Measurements from ENCODE around the gene KRIT1. TPM values are rescaled to one million over a fixed set of nuclear protein-coding genes. Genes with fewer than 3 reads are reported as not detected.
"Not testable (repeated sequence)": the region's sequence is repeated elsewhere in the genome, so short reads cannot be mapped to it uniquely, and the experiment has no call there.

Gene KRIT1
- polyA plus RNA-seq, 1 donor from 2014 or later = 39.6 TPM

- Histone ChIP-seq H3F3A (ENCODE audit: insufficient read depth, low read length, poor library complexity, severe bottlenecking) (no peaks in the 10 kb centered on the region), H3K36me3 (ENCODE audit: insufficient read depth, low read length) (peaks cover 6% of the 10 kb centered on the region), H3K9ac (ENCODE audit: low read length) (no peak overlapping the region), H3K27me3 (ENCODE audit: insufficient read depth, low read depth, low read length) (no peaks in the 10 kb centered on the region), H3K4me3 (ENCODE audit: low read length) (no peak overlapping the region), H4K20me1 (ENCODE audit: insufficient read depth) (no peaks in the 10 kb centered on the region), H2AFZ (ENCODE audit: low read depth, low read length) (no peak overlapping the region), H3K9me3 (ENCODE audit: low read length) (no peaks in the 10 kb centered on the region), H3K9me2 (ENCODE audit: insufficient read depth, low read length) (no peaks in the 10 kb centered on the region), H3K4me2 (ENCODE audit: low read length) (no peak overlapping the region), H3K27ac (ENCODE audit: low read length) (no peak overlapping the region), H3K79me2 (replicated peaks; ENCODE audit: insufficient read depth, low read length) (peaks cover 48% of the 10 kb centered on the region)
- TF ChIP-seq RAD21 (conservative IDR thresholded peaks at IDR 0.05) = no peak
- TF ChIP-seq EP300 (conservative IDR thresholded peaks at IDR 0.05; ENCODE audit: poor library complexity, severe bottlenecking) = no peak
- TF ChIP-seq CTCF (IDR thresholded peaks at IDR 0.05; ENCODE audit: poor library complexity, severe bottlenecking) = no peak
- TF ChIP-seq TAF1 (IDR thresholded peaks at IDR 0.05; ENCODE audit: low read depth) = no peak
- TF ChIP-seq EZH2 (IDR thresholded peaks at IDR 0.05; ENCODE audit: borderline replicate concordance, insufficient read depth, low read length, poor library complexity, severe bottlenecking) = no peak
- no peak for TF ChIP-seq MXI1 (conservative IDR thresholded peaks at IDR 0.05; ENCODE audit: poor library complexity, severe bottlenecking)
- no peak for TF ChIP-seq REST (IDR thresholded peaks at IDR 0.05; ENCODE audit: borderline replicate concordance)
- no peak for TF ChIP-seq POLR2AphosphoS5 (IDR thresholded peaks at IDR 0.05)
- no peak for TF ChIP-seq SMC3 (conservative IDR thresholded peaks at IDR 0.05; ENCODE audit: poor library complexity)
Observed at GRCh38 chr7:92259062-92259461, 13.3 kb upstream of the KRIT1 start.

- H3K27ac ChIP-seq (ENCODE audit: low read length) = no peak overlapping the region
- H2AFZ ChIP-seq (ENCODE audit: low read depth, low read length) = no peak overlapping the region
- no peak for TF ChIP-seq RAD21 (conservative IDR thresholded peaks at IDR 0.05)
- H3K27me3 ChIP-seq (ENCODE audit: insufficient read depth, low read depth, low read length) = no peaks in the 10 kb centered on the region
- no peak overlapping the region for H3K4me3 ChIP-seq (ENCODE audit: low read length)
- peaks cover 81% of the 10 kb centered on the region for H3K79me2 ChIP-seq (replicated peaks; ENCODE audit: insufficient read depth, low read length)
- peaks cover 3% of the 10 kb centered on the region for H3K36me3 ChIP-seq (ENCODE audit: insufficient read depth, low read length)
- no peaks in the 10 kb centered on the region for H4K20me1 ChIP-seq (ENCODE audit: insufficient read depth)
- H3K9me3 ChIP-seq (ENCODE audit: low read length) = no peaks in the 10 kb centered on the region
- H3K9me2 ChIP-seq (ENCODE audit: insufficient read depth, low read length) = no peaks in the 10 kb centered on the region
- no peak overlapping the region for H3K9ac ChIP-seq (ENCODE audit: low read length)
- no peaks in the 10 kb centered on the region for H3F3A ChIP-seq (ENCODE audit: insufficient read depth, low read length, poor library complexity, severe bottlenecking)
- no peak overlapping the region for H3K4me2 ChIP-seq (ENCODE audit: low read length)
Observed at GRCh38 chr7:92255308-92255707, 9.6 kb upstream of the KRIT1 start.

- not testable (repeated sequence) for H3K9ac ChIP-seq (ENCODE audit: low read length); H3K4me3 ChIP-seq (ENCODE audit: low read length); H3K27ac ChIP-seq (ENCODE audit: low read length); H2AFZ ChIP-seq (ENCODE audit: low read depth, low read length); H3K4me2 ChIP-seq (ENCODE audit: low read length); H3K9me2 ChIP-seq (ENCODE audit: insufficient read depth, low read length); H3K9me3 ChIP-seq (ENCODE audit: low read length); H3K27me3 ChIP-seq (ENCODE audit: insufficient read depth, low read depth, low read length); H4K20me1 ChIP-seq (ENCODE audit: insufficient read depth); H3F3A ChIP-seq (ENCODE audit: insufficient read depth, low read length, poor library complexity, severe bottlenecking); H3K36me3 ChIP-seq (ENCODE audit: insufficient read depth, low read length)
- H3K79me2 ChIP-seq (replicated peaks; ENCODE audit: insufficient read depth, low read length) = peaks cover 81% of the 10 kb centered on the region
Observed at GRCh38 chr7:92254800-92255199, 9.1 kb upstream of the KRIT1 start.

Data from neural cell (in vitro differentiated cells).